Measurements from ENCODE around the gene OGDH.

GRCh38 chr7:44736896-44737295 is 130.5 kb downstream of the OGDH start:
- no peak for TF ChIP-seq CTCF (IDR thresholded peaks at IDR 0.05)
- no peak for TF ChIP-seq POLR2A (IDR thresholded peaks at IDR 0.05)

All from testis (tissue), 2 donors.